ENCODE measurements around the gene TIPIN. TPM values are rescaled to one million over a fixed set of nuclear protein-coding genes. Genes with fewer than 3 reads are reported as not detected.
"Not testable (repeated sequence)": the region's sequence is repeated elsewhere in the genome, so short reads cannot be mapped to it uniquely, and the experiment has no call there.

Gene TIPIN
- total and polyA plus RNA-seq, 2 experiments from 2014 or later, result 14.7 to 17.1 TPM

- no peak for TF ChIP-seq CTCF (IDR thresholded peaks at IDR 0.05; ENCODE audit: low read depth, low read length)
- H3K27me3 ChIP-seq, result no peaks in the 10 kb centered on the region
- DNase-seq (ENCODE audit: low read depth in 1 of 2, low spot score in 1 of 2), result no peak
- H3K27ac ChIP-seq, result no peak overlapping the region
- H3K4me1 ChIP-seq (ENCODE audit: low read depth), result no peaks in the 10 kb centered on the region
- H3K4me3 ChIP-seq, result no peak overlapping the region
- no peaks in the 10 kb centered on the region for H3K36me3 ChIP-seq
- H3K9me3 ChIP-seq (ENCODE audit: low read depth), result no peaks in the 10 kb centered on the region
Measured at GRCh38 chr15:66394915-66395314, 38.4 kb upstream of the TIPIN start.

- H3K36me3 ChIP-seq, result no peaks in the 10 kb centered on the region
- TF ChIP-seq CTCF (IDR thresholded peaks at IDR 0.05; ENCODE audit: low read depth, low read length), result no peak
- no peak for DNase-seq (ENCODE audit: low read depth in 1 of 2, low spot score in 1 of 2)
- no peaks in the 10 kb centered on the region for H3K27me3 ChIP-seq
- no peaks in the 10 kb centered on the region for H3K4me1 ChIP-seq (ENCODE audit: low read depth)
- no peak overlapping the region for H3K4me3 ChIP-seq
- H3K27ac ChIP-seq, result no peak overlapping the region
- H3K9me3 ChIP-seq (ENCODE audit: low read depth), result no peaks in the 10 kb centered on the region
Measured at GRCh38 chr15:66394472-66394871, 38.0 kb upstream of the TIPIN start.

GRCh38 chr15:66393037-66393436, 36.6 kb upstream of the TIPIN start:
- not testable (repeated sequence) for H3K27me3 ChIP-seq; H3K4me3 ChIP-seq; H3K9me3 ChIP-seq (ENCODE audit: low read depth); H3K4me1 ChIP-seq (ENCODE audit: low read depth); DNase-seq (ENCODE audit: low read depth in 1 of 2, low spot score in 1 of 2); H3K27ac ChIP-seq; H3K36me3 ChIP-seq

- Histone ChIP-seq H3K36me3 (no peaks in the 10 kb centered on the region), H3K9me3 (ENCODE audit: low read depth) (no peaks in the 10 kb centered on the region), H3K27ac (no peak overlapping the region), H3K4me1 (ENCODE audit: low read depth) (peaks cover 7% of the 10 kb centered on the region), H3K27me3 (no peaks in the 10 kb centered on the region), H3K4me3 (no peak overlapping the region)
- DNase-seq (ENCODE audit: low read depth in 1 of 2, low spot score in 1 of 2), result peak in 1 of 2 donors; percentile 22
- TF ChIP-seq CTCF (IDR thresholded peaks at IDR 0.05; ENCODE audit: low read depth, low read length), result no peak
Measured at GRCh38 chr15:66390678-66391077, 34.2 kb upstream of the TIPIN start.

- Histone ChIP-seq H3K4me1 (ENCODE audit: low read depth) (peaks cover 7% of the 10 kb centered on the region), H3K9me3 (ENCODE audit: low read depth) (no peaks in the 10 kb centered on the region), H3K4me3 (no peak overlapping the region), H3K27ac (no peak overlapping the region), H3K36me3 (no peaks in the 10 kb centered on the region), H3K27me3 (no peaks in the 10 kb centered on the region)
- no peak for DNase-seq (ENCODE audit: low read depth in 1 of 2, low spot score in 1 of 2)
- TF ChIP-seq CTCF (IDR thresholded peaks at IDR 0.05; ENCODE audit: low read depth, low read length), result no peak
Measured at GRCh38 chr15:66389859-66390381, 33.4 kb upstream of the TIPIN start.

GRCh38 chr15:66389098-66389858, 32.8 kb upstream of the TIPIN start:
- Histone ChIP-seq H3K4me1 (ENCODE audit: low read depth) (peaks cover 7% of the 10 kb centered on the region), H3K27ac (no peak overlapping the region), H3K36me3 (no peaks in the 10 kb centered on the region), H3K27me3 (no peaks in the 10 kb centered on the region), H3K9me3 (ENCODE audit: low read depth) (no peaks in the 10 kb centered on the region), H3K4me3 (no peak overlapping the region)
- TF ChIP-seq CTCF (IDR thresholded peaks at IDR 0.05; ENCODE audit: low read depth, low read length), result no peak
- no peak for DNase-seq (ENCODE audit: low read depth in 1 of 2, low spot score in 1 of 2)

Measured in cardiac muscle cell (in vitro differentiated cells and primary cell).